B cell (primary cell): ENCODE results near the gene STMP1.

ENCODE experiments used
- CTCF ChIP-seq: fragments of 200-600 bp; IDR thresholded peaks from one replicate; pipeline ENCODE4 v1.8.0; 2022; ENCODE audit warnings: antibody characterized with exemption, mild to moderate bottlenecking
- EZH2 ChIP-seq: IDR thresholded peaks from 2 replicates; pipeline ENCODE4 v1.6.1; 2012; ENCODE audit warnings: borderline replicate concordance, low read depth, mild to moderate bottlenecking, moderate library complexity, low read length; ENCODE audit not compliant: insufficient read depth, poor library complexity, severe bottlenecking

- TF ChIP-seq CTCF (no peak), EZH2 (no peak)
Observed at GRCh38 chr7:135704074-135704473, 41.8 kb downstream of the STMP1 start.
